Stimulated activated CD8-positive, alpha-beta memory T cell treated with anti-CD3 and anti-CD28 coated beads, Interleukin-15, amount 100 ng/mL, for 48 hours (primary cell): ENCODE data around the gene ZNF439.
"Not testable (repeated sequence)": the region's sequence is repeated elsewhere in the genome, so short reads cannot be mapped to it uniquely, and the experiment has no call there.

Experiments used
- DNase-seq, 2 donors: peaks; one replicate each; pipeline ENCODE4 v3.0.0-alpha.2; 2020; ENCODE audit warnings: low read depth in 2 of 2

Gene ZNF439

DNA sequence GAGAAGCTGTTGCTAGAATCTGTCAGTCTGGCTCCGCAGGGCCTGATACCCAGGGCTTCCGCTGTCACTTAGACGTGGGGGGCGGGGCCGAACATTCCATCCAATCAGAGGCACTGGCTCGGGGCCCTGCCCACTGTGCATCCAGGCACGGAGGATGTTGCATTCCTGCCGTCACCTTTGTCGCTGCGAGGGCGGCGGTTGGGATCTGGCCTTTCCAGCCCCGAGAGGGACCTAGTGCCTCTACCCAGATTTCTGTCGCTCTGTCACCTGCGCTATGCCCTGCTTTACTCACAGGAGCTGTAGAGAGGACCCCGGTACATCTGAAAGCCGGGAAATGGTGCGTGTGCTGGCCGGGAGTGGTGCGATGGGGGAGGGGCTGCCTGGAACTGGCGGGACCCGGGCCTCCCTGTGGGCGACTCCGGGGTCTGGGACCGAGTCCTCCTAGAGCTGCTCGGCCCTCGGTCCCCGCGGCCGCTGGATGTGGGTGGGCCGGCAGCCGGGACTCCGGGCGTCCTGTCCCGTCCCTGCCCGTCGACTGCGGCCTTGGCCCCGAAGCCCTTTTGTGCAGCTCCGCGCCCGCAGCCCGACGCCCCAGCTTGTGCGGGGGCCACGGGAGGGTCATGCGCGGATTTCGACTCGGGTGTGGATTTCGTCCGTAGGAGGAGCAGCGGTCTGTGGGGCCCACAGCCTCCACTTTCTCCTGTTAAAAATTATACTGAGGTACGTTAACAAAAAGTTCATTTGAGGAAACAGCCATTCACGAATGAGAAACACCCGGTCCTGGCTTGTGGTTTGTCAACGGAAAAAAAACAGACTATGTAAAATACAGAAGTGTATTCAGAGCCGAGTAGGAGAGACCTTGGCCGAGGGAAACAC is at the start of gene ZNF439:
TSS of gene ZNF439 (plus strand) at position 133 of the 876 bp plus-strand sequence. CDS start at position 275, 142 bp downstream.
- peak; percentile 69 to 85 for DNase-seq

DNA sequence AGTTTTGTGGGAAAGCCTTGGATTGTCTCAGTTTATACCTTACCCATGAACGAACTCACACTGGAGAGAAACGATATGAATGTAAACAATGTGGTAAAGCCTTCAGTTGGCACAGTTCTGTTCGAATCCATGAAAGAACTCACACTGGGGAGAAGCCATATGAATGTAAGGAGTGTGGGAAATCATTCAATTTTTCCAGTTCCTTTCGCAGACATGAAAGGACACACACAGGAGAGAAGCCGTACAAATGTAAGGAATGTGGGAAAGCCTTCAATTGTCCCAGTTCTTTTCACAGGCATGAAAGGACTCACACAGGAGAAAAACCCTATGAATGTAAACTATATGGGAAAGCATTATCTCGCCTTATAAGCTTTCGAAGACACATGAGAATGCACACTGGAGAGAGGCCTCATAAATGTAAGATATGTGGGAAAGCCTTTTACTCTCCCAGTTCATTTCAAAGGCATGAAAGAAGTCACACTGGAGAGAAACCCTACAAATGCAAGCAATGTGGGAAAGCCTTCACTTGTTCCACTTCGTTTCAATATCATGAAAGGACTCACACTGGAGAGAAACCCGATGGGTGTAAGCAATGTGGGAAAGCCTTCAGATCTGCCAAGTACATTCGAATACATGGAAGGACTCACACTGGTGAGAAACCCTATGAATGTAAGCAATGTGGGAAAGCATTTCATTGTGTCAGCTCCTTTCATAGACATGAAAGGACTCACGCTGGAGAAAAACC is 42.0 kb upstream of the ZNF439 start:
- DNase-seq = no peak

DNA sequence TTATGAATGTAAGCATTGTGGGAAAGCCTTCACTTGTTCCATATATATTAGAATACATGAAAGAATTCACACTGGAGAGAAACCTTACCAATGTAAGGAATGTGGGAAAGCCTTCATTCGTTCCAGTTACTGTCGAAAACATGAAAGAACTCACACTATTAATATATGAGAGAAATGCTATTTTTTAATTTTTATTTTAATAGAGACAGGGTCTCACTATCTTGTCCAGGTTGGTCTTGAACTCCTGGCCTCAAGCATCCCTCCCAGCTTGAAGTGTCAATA is 41.5 kb upstream of the ZNF439 start:
- no peak for DNase-seq

DNA sequence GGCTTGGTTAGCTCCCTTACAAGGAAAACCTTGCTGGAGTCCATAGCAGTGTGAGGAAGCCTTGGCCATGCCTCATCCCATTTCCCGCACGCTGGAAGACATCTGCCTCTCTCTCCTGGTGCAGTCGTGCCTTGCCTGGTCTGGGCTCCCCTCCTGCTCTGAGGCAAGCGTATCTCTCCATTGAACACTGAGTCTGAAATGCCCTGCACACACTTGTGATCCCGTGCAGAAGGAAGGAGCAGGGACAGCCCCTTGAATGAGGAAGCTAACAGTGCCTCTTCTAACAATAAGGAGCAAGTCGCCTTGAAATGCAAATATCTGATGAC is 34.9 kb upstream of the ZNF439 start:
- no peak for DNase-seq

DNA sequence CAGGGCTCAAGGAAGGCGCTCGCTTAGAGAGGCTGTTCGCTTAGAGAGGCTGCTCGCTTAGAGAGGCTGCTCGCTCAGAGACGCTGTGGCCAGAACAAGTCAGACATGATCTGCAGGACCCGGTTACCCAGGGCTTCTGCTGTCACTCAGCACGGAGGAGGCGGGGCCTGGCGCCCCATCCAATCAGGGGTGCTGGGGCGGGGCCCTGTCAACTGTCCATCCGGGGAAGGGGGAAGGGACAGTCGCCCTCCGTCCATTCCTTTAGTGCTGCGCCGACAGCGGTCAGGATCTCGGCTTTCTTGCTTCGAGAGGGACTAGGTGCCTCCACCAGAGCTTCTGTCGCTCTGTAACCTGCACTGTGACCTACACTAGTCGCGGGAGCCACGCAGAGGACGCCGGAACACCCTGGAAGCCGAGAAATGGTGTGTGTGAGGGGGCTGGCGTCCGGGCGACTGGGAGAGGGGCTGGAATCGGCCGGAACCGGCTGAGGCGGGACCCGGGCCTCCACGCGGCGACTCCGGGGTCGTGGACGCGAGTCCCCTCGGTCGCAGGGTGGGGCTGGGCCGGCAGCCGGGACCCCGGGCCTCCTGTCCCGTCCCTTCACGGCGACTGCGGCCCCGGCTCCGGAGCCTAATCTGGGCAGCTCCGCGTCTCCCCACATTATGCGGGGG is 34.4 kb upstream of the ZNF439 start, which contains the start of gene ZNF440:
TSS of gene ZNF440 (plus strand) at position 245 of the 671 bp plus-strand sequence. CDS start at position 420, 175 bp downstream.
- DNase-seq = peak; percentile 83 to 84

DNA sequence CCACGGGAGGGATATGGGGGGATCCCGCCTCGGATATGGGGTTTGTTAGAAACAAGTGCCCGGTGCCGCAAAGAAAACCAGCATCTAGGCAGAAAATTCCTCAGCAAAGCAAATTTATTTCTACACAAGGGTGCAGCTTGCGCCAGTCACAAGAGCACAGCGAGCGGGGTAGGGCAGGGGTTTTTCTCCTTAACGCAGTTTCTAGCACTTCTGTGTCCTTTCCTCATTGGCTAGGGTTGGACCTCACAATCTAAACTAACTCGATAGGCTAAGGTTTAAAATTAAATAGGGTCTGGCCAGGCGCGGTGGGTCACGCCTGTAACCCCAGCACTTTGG is 33.9 kb upstream of the ZNF439 start:
- no peak for DNase-seq

DNA sequence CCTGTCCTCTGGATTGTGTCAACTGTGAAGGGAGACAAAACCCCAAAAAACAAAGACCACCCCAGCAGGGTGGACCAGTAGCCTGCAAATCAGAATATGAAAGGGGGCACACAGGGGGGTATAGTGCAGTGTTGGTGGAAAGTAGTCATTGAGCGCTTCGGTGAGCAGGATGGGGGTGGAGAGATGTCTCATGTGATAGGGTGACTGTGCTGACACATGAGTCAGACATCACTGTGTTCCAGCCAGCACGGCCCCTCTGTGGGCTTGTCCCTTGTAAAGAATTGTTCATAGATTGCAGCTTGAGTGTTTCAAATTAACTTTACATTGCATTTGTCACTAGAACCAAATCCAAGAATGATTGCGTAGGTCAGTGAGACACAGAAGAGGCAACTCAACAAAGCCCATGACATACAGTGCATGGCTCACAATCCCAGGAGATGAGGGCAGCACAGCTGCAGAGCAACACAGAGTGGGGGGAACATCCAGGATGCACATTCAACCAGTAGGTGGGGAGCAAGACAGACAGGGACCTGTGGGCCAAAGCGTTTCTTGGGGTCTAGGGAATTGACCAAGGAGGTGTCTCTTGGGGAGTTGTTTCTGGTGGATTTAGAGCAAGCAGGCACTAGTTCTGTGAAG is 26.9 kb upstream of the ZNF439 start:
- no peak for DNase-seq

DNA sequence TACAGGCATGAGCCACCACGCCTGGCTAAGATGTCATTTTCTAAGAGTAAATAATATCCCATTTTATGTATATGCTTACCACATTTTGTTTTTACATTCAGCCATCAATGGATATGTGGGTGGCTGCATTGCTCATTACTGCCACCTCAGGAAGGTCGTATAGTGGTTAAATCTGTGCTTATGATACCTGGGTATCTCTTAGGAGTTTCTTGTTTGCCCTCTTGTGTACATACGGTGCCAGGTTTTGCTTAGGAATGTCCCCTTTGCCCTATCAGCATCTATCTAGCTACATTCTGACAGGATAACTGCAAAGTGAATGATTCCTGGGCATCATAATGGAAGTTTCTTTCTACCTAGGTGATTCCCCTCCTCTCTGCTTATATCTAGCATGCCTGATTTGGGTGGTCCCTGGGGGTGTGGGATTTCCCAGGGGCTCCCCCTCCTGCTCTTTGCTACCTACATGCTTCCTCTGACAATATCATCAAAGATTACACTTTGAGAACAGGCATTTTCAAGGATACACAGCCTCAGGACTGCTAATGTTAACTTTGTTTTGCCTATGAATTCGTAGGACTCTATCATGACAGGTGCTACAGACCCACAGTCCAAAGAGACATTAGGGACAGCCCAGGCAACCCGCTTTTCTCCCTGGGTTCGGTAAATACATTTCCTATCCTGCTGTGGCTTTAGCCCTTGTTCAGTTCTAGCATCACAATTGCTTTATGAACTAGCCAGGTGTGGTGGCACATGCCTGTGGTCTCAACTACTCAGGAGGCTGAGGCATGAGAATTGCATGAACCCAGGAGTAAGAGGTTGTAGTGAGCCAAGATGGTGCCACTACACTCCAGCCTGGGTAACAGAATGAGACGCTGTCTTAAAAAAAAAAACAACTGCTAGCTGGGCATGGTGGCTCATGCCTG is 19.3 kb upstream of the ZNF439 start:
- DNase-seq = not testable (repeated sequence)

DNA sequence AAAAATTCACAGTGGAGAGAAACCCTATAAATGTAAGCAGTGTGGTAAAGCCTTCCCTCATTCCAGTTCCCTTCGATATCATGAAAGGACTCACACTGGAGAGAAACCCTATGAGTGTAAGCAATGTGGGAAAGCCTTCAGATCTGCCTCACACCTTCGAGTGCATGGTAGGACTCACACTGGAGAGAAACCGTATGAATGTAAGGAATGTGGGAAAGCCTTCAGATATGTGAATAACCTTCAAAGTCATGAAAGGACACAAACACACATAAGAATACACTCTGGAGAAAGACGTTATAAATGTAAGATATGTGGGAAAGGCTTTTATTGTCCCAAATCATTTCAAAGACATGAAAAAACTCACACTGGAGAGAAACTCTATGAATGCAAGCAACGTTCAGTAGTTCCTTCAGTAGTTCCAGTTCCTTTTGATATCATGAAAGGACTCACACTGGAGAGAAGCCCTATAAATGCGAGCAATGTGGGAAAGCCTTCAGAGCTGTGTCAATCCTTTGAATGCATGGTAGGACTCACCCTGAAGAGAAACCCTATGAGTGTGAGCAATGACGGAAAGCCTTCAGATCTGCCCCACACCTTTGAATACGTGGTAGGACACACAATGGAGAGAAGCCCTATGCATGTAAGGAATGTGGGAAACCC is 16.1 kb upstream of the ZNF439 start:
- no peak for DNase-seq

DNA sequence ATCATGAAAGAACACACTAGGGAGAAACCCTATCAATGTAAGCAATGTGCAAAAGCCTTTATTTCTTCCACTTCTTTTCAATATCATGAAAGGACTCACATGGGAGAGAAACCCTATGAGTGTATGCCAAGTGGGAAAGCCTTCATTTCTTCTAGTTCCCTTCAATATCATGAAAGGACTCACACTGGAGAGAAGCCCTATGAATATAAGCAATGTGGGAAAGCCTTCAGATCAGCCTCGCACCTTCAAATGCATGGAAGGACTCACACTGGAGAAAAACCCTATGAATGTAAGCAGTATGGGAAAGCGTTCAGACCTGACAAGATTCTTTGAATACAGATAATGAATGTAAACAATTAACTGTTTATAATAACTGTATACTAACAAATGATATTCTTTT is 15.0 kb upstream of the ZNF439 start:
- no peak for DNase-seq

DNA sequence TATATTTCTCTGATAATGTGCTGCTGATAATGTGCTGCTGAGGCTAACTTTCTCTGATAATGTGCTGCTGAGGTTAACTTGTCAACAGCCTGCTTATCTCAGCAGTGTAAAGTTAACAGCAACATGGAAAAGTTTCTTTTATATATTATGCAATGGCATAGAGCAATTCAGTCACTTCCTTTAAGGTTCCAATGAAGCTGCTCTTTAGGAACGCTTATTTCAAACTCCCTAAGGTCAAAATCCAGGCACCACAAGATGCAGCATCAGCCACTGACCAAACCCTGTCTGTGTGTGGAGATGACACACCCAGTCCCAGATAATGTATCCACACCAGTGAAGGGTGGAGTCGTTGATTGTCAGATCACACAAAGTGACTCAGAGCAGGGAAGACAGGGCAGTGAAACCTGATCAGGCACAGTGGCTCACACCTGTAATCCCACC is 12.9 kb upstream of the ZNF439 start:
- DNase-seq = not testable (repeated sequence)

DNA sequence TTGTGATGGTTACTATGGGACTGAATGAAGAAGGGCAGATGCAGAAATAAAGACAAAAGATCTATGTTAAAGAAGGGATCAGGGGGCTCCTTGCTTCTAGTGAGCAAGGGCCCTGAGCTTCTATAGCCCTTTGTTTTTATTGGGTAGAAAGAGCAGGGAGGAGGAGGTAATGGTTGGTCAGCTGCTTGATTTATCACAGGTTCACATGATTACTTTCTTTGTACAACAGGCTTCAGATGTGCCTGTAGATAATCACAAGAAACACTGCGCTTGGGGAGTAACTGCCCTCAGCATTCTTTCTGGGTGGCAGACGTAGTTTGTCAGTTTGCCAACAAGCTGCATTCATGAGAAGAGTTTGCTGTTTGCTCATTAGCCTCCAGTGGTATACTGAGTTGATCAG is 4.8 kb upstream of the ZNF439 start:
- no peak for DNase-seq

DNA sequence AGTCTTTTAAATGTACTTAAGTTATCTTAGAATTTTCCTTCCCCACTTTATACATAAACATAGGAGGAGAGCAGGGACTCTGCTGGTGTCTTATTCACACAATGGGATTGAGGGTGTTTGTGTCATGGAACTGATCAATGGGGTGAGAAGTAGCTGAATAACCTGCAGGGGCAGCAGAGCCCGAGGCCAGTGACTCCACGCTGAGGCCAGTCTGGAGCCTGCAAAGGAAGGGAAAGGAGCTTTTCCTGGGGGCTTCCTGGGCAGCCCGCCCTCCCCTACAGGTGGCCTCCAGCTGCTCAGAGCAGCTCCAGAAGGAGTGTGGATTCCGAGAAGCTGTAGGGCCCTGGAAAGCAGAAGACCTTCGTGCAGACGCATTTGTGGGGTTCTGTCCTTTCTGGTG is 911 bp upstream of the ZNF439 start:
- DNase-seq = not testable (repeated sequence)

DNA sequence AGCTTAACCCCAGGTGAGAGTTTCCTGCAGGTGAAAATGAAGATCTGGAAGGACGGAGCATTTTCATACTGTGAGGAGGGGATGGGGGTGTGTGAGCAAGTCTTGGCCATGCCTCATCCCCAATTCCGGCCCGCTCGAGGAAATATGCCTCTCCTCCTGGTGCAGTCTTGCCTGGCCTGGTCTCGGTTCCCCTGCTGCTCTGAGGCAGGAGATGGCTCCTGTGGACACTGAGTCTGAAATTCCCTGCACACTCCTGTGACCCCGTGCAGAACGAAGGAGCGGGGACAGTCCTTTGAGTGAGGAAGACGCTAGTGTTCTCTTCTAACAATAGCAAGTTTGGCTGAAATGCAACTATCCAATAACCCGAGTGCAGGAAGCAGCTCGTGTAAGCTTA is 329 bp upstream of the ZNF439 start:
- no peak for DNase-seq

DNA sequence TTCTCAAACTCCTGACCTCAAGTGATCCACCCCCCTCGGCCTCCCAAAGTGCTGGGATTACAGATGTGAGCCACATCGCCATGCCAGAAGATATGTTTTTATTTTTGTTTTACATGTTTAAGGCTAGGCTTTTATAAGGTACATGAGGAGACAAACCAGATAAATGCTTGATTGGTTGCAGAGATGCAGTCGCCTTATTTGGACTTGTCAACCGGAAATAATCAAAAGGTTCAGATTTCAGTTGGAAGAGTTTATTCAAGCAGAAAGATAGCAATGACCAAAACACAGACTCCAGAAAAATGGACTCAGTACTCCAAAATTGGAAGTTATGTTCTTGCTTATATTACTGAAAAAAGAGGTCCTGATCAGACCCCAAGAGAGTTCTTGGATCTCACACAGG is 1.8 kb downstream of the ZNF439 start:
- not testable (repeated sequence) for DNase-seq

DNA sequence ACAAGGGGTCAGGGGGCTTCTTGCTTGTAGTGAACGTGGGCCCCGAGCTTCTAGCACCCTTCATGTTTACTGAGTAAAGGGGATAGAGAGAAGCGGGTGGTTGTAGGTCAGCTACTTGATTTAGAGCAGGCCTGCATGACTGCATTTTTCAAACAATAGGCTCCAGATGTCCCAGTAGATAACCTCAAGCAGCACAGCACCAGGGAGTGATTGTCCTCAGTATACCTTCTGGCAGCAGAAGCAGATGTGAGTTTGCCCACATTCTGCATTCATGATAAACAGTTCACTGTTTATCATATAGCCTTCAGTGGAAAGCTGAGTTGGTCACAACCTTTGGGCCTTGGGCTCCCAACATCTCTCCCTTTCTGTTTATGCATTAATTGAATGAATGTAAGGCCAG is 4.8 kb downstream of the ZNF439 start:
- no peak for DNase-seq

DNA sequence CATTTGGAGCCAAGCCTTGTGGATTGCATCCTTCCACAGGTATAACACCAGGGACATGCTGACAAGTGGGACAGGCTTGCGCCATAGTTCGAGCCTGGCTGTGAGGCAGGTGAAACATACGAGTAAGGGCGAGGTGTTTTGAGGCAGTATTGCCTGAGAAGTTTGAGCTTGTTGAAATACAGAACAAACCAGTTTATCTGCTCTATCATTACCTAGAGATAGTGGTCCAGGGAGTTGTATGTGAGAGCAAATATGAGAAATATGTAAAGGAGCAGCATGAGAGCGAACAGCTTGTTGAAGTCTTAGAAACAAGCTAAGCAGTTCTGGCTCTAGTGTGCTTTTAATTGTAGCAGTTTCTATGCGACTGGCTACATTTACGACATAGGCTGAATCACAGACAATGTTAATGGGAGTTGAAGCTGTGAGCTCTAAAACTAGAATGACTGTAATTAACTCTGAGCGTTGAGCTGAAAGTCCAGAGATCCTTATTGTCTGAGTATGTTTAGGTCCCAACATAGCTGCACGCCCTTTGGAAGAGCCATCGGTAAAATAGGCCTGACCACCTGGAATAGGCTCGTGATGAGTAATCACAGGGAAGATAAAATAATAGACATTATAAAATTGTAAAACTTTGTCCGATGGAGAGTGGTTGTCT is 8.2 kb downstream of the ZNF439 start:
- no peak for DNase-seq

DNA sequence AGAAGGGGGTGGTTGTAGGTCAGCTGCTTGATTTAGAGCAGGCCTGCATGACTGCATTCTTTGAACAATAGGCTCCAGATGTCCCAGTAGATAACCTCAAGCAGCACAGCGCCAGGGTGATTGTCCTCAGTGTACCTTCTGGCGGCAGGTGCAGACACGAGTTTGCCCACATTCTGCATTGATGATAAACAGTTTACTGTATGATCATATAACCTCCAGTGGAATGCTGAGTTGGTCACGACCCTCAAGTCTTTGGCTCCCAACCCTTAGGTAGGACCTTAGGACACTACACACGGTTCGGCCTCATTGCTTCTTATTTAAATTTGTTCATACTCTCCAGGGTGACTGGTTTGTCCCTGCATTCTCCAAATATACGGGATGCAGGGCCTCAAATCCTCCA is 12.2 kb downstream of the ZNF439 start:
- no peak for DNase-seq

DNA sequence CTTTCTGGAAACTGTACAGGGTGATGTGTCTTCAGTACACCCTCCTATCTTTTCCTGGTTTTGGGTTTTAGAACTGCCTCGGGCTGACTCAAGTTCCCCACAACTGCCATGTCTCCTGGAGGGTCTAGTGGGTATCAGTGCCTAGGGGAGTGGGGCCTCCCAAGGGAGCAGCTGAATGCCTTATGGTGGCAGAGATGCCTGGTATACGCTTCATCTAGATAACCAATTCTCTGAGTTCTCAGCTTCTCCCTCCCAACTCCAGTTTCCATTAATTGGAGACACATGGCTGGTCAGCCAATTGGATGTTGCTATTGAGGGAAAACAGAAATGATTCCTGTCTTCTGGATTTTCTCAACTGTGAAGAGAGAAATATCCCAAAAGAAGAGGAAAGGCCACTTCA is 12.8 kb downstream of the ZNF439 start:
- no peak for DNase-seq

DNA sequence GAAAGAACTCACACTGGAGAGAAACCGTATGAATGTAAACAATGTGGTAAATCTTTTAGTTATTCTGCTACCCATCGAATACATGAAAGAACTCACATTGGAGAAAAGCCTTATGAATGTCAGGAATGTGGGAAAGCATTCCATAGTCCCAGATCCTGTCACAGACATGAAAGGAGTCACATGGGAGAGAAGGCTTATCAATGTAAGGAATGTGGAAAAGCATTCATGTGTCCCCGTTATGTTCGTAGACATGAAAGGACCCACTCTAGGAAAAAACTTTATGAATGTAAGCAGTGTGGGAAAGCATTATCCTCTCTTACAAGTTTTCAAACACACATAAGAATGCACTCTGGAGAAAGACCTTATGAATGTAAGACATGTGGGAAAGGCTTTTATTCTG is 19.2 kb downstream of the ZNF439 start:
- not testable (repeated sequence) for DNase-seq
